ENCODE data around the gene CACNG7.

Gene CACNG7

GRCh38 chr19:53879140-53880081 lies 29.7 kb upstream of the CACNG7 start:
- DNase-seq (ENCODE audit: low read depth) = peak; percentile 86

GRCh38 chr19:53880711-53881481 lies 28.2 kb upstream of the CACNG7 start:
- DNase-seq (ENCODE audit: low read depth) = no peak

- DNase-seq (ENCODE audit: low read depth) = no peak
These were observed 27.3 kb upstream of the CACNG7 start, which contains the start of gene PRKCG for GRCh38 chr19:53881482-53882390. PRKCG (plus strand) TSS chr19:53882197; CDS start chr19:53882495, 298 bp downstream.

- DNase-seq (ENCODE audit: low read depth) = no peak
These were observed 26.6 kb upstream of the CACNG7 start for GRCh38 chr19:53882391-53883050.

GRCh38 chr19:53883231-53883661 lies 25.8 kb upstream of the CACNG7 start:
- no peak for DNase-seq (ENCODE audit: low read depth)

GRCh38 chr19:53883741-53884140 lies 25.3 kb upstream of the CACNG7 start:
- no peak for DNase-seq (ENCODE audit: low read depth)

GRCh38 chr19:53884256-53884655 lies 24.8 kb upstream of the CACNG7 start:
- no peak for DNase-seq (ENCODE audit: low read depth)

- DNase-seq (ENCODE audit: low read depth) = no peak
These were observed 24.0 kb upstream of the CACNG7 start for GRCh38 chr19:53885036-53885435.

GRCh38 chr19:53892301-53892980 lies 16.6 kb upstream of the CACNG7 start:
- DNase-seq (ENCODE audit: low read depth) = no peak

- no peak for DNase-seq (ENCODE audit: low read depth)
These were observed 16.1 kb upstream of the CACNG7 start for GRCh38 chr19:53892981-53893325.

- no peak for DNase-seq (ENCODE audit: low read depth)
These were observed 14.4 kb upstream of the CACNG7 start for GRCh38 chr19:53894707-53895106.

GRCh38 chr19:53896682-53897081 lies 12.4 kb upstream of the CACNG7 start:
- no peak for DNase-seq (ENCODE audit: low read depth)

GRCh38 chr19:53897459-53897858 lies 11.6 kb upstream of the CACNG7 start:
- DNase-seq (ENCODE audit: low read depth) = no peak

GRCh38 chr19:53898166-53898565 lies 10.9 kb upstream of the CACNG7 start:
- no peak for DNase-seq (ENCODE audit: low read depth)

GRCh38 chr19:53898636-53899341 lies 10.3 kb upstream of the CACNG7 start:
- DNase-seq (ENCODE audit: low read depth) = no peak

- no peak for DNase-seq (ENCODE audit: low read depth)
These were observed 8.8 kb upstream of the CACNG7 start for GRCh38 chr19:53900191-53900860.

- DNase-seq (ENCODE audit: low read depth) = no peak
These were observed 5.9 kb upstream of the CACNG7 start for GRCh38 chr19:53903055-53903680.

GRCh38 chr19:53904909-53905308 lies 4.2 kb upstream of the CACNG7 start:
- DNase-seq (ENCODE audit: low read depth) = no peak

- DNase-seq (ENCODE audit: low read depth) = no peak
These were observed 3.3 kb upstream of the CACNG7 start for GRCh38 chr19:53905787-53906186.
